Lower leg skin (tissue), 4 donors: ENCODE measurements around the gene TRIO. TPM values are rescaled to one million over a fixed set of nuclear protein-coding genes. Genes with fewer than 3 reads are reported as not detected.

ENCODE experiments used
- DNase-seq, 2 donors: peaks; one replicate each; pipeline ENCODE4 v3.0.0-alpha.2; 2019; ENCODE audit warnings: low spot score in 2 of 2
- H3K4me3 ChIP-seq: fragments of 200-600 bp; sonication (generic); 2 replicates; pipeline ENCODE4 v1.5.1; 2017; ENCODE audit warnings: mild to moderate bottlenecking, low read depth; ENCODE audit not compliant: poor library complexity, severe bottlenecking
- POLR2A ChIP-seq, 2 donors: fragments of 450-650 bp; IDR thresholded peaks; one replicate each; pipeline ENCODE4 v1.6.1; 2016 to 2017; ENCODE audit warnings: antibody characterized with exemption in 2 of 2, mild to moderate bottlenecking in 1 of 2, moderate library complexity in 1 of 2
- WGBS, 2 donors: methylation state at CpG; one replicate each; pipeline ENCODE4 v1.1.5; 2018; 5-methylcytosine and 5-hydroxymethylcytosine counted together
- intact Hi-C: fragments of 100-400 bp; cut with DNase I; formaldehyde crosslinking; loops from one replicate; pipeline ENCODE4 v1.15.0; 2023; ENCODE audit warnings: low total_unique reads
- total RNA-seq, 4 donors: library from RNA; depleted of rRNA; stranded (reverse); fragments of >200 nt; gene quantifications; one replicate each; pipeline ENCODE4 v1.1.0, GENCODE V29; 2016
- TF ChIP-seq, protein P1 (sequence below), 3 donors: fragments of 450-650 bp; IDR thresholded peaks; one replicate each; pipeline ENCODE4 v1.5.1; 2016; ENCODE audit warnings: antibody characterized with exemption in 3 of 3, mild to moderate bottlenecking in 3 of 3, moderate library complexity in 2 of 3

The TRIO gene
- total RNA-seq, 4 donors from 2014 or later = 47.8 to 101 (median 64.5) TPM

DNA sequence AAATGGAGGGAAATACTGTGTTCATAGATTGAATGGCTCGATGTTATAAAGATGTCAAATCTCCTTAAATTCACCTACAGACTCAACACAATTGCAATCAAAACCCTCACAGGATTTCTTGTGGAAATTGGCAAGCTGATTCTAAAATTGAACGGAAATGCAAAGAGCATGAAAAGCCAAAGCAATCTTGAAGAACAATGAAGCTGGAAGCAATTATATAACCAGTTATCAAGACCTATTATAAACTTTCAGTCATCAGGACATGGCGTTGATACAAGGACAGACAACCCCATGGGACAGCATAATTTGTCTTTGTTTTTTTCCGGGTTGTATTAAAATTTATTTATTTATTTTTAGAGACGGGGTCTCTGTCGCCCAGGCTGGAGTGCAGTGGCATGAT, 385.0 kb downstream of the TRIO start:
- no peak overlapping the region for H3K4me3 ChIP-seq
- DNase-seq = no peak
- no peak for TF ChIP-seq POLR2A (IDR thresholded peaks at IDR 0.05)
- TF ChIP-seq, protein P1, sequence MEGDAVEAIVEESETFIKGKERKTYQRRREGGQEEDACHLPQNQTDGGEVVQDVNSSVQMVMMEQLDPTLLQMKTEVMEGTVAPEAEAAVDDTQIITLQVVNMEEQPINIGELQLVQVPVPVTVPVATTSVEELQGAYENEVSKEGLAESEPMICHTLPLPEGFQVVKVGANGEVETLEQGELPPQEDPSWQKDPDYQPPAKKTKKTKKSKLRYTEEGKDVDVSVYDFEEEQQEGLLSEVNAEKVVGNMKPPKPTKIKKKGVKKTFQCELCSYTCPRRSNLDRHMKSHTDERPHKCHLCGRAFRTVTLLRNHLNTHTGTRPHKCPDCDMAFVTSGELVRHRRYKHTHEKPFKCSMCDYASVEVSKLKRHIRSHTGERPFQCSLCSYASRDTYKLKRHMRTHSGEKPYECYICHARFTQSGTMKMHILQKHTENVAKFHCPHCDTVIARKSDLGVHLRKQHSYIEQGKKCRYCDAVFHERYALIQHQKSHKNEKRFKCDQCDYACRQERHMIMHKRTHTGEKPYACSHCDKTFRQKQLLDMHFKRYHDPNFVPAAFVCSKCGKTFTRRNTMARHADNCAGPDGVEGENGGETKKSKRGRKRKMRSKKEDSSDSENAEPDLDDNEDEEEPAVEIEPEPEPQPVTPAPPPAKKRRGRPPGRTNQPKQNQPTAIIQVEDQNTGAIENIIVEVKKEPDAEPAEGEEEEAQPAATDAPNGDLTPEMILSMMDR (IDR thresholded peaks at IDR 0.05) = no peak
- WGBS, 2 donors = 78 to 79% methylated on average over 6 of the region's 6 CpGs
- intact Hi-C loops = no loop called here

DNA sequence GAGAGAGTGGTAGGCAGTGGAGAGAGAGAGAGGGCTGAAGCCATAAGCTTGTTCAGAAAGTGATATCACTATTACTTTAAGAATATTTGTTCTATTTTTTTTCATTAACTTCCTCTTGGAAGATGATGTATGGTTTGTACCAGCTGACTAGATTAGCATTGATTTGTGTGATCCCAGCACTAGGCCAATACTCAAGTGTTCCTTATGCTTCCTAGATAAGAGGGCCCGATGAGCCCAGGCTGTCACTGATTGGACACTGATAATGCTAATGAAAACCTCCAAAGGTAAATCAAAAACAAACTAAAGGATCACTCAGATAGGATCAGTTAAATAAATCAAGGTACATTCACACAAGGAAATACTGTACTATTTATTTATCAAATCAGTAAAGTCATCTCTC, 385.8 kb downstream of the TRIO start:
- no peak overlapping the region for H3K4me3 ChIP-seq
- no peak for TF ChIP-seq POLR2A (IDR thresholded peaks at IDR 0.05)
- TF ChIP-seq, protein P1 (IDR thresholded peaks at IDR 0.05) = no peak
- DNase-seq = no peak
- WGBS, 2 donors = 43 to 54% methylated on average over 1 of the region's 1 CpG
- intact Hi-C loops = no loop called here

DNA sequence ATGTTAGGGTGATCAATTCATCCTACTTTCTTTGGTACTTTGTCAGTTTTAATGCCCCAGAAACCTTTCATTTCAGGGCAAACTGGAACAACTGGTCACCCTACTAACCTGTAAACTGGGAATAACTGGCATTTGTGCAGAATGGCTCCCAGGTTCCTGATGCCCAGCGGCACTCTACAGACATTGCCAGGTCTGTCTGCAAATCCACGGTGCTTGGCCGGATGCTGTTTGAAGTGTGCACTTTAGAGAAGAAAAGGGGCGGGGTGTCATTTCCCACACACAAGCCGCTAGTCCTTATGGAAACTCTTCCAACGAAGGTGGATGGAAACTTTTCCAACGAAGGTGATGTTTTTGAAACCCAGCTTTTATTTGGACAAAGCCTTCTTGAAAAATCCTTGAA, 388.5 kb downstream of the TRIO start:
- TF ChIP-seq, protein P1 (IDR thresholded peaks at IDR 0.05) = no peak
- no peak for TF ChIP-seq POLR2A (IDR thresholded peaks at IDR 0.05)
- intact Hi-C loops = no loop called here
- no peak for DNase-seq
- WGBS, 2 donors = 63 to 65% methylated on average over 7 of the region's 7 CpGs
- H3K4me3 ChIP-seq = no peak overlapping the region

DNA sequence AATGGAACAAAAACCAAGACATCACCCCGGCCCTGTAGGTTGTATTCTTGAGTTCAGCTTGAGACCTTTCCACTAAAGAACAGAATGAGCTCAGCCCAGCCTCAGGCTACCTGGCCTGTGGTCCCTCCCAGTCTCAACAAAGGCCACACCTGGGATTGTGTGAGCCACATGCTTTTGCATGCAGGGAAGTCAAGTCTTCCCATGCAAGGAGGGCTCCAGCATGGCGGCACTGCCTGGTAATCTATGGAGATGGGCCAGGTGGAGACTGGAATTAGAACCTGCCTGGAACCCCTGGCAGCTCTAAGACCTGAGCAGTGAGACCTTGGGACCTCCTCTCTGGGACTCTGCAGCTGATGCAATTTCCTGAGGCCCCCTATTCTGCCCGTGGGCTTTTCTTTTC, 389.0 kb downstream of the TRIO start:
- intact Hi-C loops = no loop called here

DNA sequence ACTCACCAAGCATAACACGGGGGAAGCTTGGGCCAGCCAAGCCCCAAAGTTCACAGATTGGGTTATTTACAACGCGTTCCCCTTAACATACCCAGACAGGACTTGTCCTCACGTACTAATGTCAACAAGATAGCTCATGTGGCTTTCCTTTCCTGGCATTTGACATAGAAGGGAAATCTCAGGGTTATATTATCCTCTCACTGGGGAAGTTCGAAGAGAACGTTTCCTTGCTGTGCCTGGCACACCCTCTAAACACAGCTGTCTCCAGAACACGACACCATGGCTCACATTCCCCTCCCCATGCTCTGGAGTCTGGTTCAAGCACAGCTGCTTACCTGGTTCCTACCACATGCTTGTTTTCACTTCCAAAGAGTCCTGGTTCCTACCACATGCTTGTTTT, 391.6 kb downstream of the TRIO start:
- intact Hi-C loops = no loop called here
- WGBS, 2 donors = 27 to 32% methylated on average over 7 of the region's 7 CpGs
- no peak for TF ChIP-seq POLR2A (IDR thresholded peaks at IDR 0.05)
- TF ChIP-seq, protein P1 (IDR thresholded peaks at IDR 0.05) = no peak
- H3K4me3 ChIP-seq = no peak overlapping the region
- peak in 1 of 2 donors; percentile 22 for DNase-seq

More for the DNA sequence above, 389.0 kb downstream of the TRIO start:
- no peak for TF ChIP-seq POLR2A (IDR thresholded peaks at IDR 0.05)
- TF ChIP-seq, protein P1 (IDR thresholded peaks at IDR 0.05) = no peak
- no peak for DNase-seq
- H3K4me3 ChIP-seq = no peak overlapping the region
- WGBS, 2 donors = 54 to 72% methylated on average over 3 of the region's 3 CpGs

DNA sequence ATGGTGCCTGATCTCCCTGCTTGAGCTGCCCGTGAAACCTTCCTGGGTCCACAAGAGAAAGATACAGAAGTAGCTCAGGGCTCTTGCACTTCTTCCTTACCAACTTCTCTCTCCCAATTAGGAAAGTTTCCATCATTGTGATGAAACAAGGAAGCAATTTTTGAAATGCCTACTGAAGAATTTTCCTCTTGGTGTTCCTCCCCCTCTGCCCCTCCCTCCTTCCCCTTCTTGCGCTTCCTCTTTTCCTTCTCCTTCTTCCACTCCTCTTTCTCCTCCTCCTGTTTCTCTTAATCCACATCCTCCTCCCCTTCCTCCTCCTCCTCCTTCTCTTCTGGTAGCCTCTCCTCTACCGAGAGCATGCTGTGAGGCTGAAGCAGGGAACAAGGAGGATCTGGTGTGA, 402.2 kb downstream of the TRIO start:
- 52 to 56% methylated on average over 3 of the region's 3 CpGs for WGBS, 2 donors
- TF ChIP-seq, protein P1 (IDR thresholded peaks at IDR 0.05) = no peak
- TF ChIP-seq POLR2A (IDR thresholded peaks at IDR 0.05) = no peak
- H3K4me3 ChIP-seq = no peak overlapping the region
- intact Hi-C loops = no loop called here
- DNase-seq = peak in 1 of 2 donors; percentile 27
